ENCODE data around the gene ZNF266. TPM values are rescaled to one million over a fixed set of nuclear protein-coding genes. Genes with fewer than 3 reads are reported as not detected.

The ZNF266 gene
- total and polyA plus RNA-seq, 2 experiments from 2014 or later: 12.7 to 13.9 TPM

- TF ChIP-seq, protein P1, sequence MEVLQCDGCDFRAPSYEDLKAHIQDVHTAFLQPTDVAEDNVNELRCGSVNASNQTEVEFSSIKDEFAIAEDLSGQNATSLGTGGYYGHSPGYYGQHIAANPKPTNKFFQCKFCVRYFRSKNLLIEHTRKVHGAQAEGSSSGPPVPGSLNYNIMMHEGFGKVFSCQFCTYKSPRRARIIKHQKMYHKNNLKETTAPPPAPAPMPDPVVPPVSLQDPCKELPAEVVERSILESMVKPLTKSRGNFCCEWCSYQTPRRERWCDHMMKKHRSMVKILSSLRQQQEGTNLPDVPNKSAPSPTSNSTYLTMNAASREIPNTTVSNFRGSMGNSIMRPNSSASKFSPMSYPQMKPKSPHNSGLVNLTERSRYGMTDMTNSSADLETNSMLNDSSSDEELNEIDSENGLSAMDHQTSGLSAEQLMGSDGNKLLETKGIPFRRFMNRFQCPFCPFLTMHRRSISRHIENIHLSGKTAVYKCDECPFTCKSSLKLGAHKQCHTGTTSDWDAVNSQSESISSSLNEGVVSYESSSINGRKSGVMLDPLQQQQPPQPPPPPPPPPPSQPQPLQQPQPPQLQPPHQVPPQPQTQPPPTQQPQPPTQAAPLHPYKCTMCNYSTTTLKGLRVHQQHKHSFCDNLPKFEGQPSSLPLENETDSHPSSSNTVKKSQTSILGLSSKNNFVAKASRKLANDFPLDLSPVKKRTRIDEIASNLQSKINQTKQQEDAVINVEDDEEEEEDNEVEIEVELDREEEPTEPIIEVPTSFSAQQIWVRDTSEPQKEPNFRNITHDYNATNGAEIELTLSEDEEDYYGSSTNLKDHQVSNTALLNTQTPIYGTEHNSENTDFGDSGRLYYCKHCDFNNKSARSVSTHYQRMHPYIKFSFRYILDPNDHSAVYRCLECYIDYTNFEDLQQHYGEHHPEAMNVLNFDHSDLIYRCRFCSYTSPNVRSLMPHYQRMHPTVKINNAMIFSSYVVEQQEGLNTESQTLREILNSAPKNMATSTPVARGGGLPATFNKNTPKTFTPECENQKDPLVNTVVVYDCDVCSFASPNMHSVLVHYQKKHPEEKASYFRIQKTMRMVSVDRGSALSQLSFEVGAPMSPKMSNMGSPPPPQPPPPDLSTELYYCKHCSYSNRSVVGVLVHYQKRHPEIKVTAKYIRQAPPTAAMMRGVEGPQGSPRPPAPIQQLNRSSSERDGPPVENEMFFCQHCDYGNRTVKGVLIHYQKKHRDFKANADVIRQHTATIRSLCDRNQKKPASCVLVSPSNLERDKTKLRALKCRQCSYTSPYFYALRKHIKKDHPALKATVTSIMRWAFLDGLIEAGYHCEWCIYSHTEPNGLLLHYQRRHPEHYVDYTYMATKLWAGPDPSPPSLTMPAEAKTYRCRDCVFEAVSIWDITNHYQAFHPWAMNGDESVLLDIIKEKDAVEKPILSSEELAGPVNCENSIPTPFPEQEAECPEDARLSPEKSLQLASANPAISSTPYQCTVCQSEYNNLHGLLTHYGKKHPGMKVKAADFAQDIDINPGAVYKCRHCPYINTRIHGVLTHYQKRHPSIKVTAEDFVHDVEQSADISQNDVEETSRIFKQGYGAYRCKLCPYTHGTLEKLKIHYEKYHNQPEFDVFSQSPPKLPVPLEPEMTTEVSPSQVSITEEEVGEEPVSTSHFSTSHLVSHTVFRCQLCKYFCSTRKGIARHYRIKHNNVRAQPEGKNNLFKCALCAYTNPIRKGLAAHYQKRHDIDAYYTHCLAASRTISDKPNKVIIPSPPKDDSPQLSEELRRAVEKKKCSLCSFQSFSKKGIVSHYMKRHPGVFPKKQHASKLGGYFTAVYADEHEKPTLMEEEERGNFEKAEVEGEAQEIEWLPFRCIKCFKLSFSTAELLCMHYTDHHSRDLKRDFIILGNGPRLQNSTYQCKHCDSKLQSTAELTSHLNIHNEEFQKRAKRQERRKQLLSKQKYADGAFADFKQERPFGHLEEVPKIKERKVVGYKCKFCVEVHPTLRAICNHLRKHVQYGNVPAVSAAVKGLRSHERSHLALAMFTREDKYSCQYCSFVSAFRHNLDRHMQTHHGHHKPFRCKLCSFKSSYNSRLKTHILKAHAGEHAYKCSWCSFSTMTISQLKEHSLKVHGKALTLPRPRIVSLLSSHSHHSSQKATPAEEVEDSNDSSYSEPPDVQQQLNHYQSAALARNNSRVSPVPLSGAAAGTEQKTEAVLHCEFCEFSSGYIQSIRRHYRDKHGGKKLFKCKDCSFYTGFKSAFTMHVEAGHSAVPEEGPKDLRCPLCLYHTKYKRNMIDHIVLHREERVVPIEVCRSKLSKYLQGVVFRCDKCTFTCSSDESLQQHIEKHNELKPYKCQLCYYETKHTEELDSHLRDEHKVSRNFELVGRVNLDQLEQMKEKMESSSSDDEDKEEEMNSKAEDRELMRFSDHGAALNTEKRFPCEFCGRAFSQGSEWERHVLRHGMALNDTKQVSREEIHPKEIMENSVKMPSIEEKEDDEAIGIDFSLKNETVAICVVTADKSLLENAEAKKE (CRISPR knock-in tag; IDR thresholded peaks at IDR 0.05): no peak
- TF ChIP-seq EZH2phosphoT487 (IDR thresholded peaks at IDR 0.05; ENCODE audit: unreplicated experiment): no peak
Measured at GRCh38 chr19:9474975-9475374, 39.6 kb upstream of the ZNF266 start (continued).

DNA sequence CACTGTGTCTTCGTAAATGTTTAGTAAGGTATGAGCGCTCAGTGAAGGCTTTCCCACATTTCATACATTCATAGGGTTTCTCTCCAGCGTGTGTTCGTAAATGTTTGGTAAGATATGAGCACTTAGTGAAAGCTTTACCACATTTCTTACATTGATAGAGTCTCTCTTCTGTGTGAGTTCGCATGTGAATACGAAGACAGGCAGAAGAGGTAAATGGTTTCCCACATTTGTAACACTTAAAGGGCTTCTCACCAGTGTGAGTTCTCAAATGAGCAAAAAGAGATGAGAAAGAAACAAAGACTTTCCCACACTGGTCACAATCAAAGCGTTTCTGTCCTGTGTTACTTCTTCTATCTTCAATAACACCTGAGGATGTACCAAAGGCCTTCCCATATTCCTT lies 31.8 kb upstream of the ZNF266 start:
- Mint-ChIP-seq H3K27ac (no peak overlapping the region), H3K27me3 (ENCODE audit: insufficient read depth, low read depth, poor library complexity) (peaks cover 2% of the 10 kb centered on the region), H3K4me1 (no peaks in the 10 kb centered on the region), H3K9me3 (peaks cover 96% of the 10 kb centered on the region), H3K36me3 (ENCODE audit: low read depth) (peaks cover 33% of the 10 kb centered on the region; the same call in 2 of the 3 replicates), H3K4me3 (no peak overlapping the region)
- DNase-seq (ENCODE audit: low spot score) (no peak), ATAC-seq (no peak)
- H3K27me3 ChIP-seq (ENCODE audit: insufficient read depth): no peaks in the 10 kb centered on the region
- no peaks in the 10 kb centered on the region for H3K79me2 ChIP-seq (replicated peaks; ENCODE audit: insufficient read depth)
- no peak overlapping the region for H3K4me2 ChIP-seq
- no peaks in the 10 kb centered on the region for H4K20me1 ChIP-seq (replicated peaks; ENCODE audit: insufficient read depth)
- H3K4me1 ChIP-seq (ENCODE audit: insufficient read depth): no peaks in the 10 kb centered on the region
- no peaks in the 10 kb centered on the region for H3K9me2 ChIP-seq (ENCODE audit: insufficient read depth)
- no peak overlapping the region for H3K4me3 ChIP-seq
- no peaks in the 10 kb centered on the region for H3F3A ChIP-seq (replicated peaks; ENCODE audit: low read depth)
- H2AFZ ChIP-seq: no peak overlapping the region
- no peaks in the 10 kb centered on the region; the same call in 1 of the 2 replicates for H3K36me3 ChIP-seq (ENCODE audit: insufficient read depth)
- no peak for TF ChIP-seq JUNB (IDR thresholded peaks at IDR 0.05; ENCODE audit: unreplicated experiment)
- no peak for TF ChIP-seq ZNF114 (CRISPR knock-in tag; IDR thresholded peaks at IDR 0.05)
- no peak for TF ChIP-seq ZNF331 (CRISPR knock-in tag; IDR thresholded peaks at IDR 0.05; ENCODE audit: low read depth)
- H3K27ac ChIP-seq (ENCODE audit: low read depth): no peak overlapping the region

DNA sequence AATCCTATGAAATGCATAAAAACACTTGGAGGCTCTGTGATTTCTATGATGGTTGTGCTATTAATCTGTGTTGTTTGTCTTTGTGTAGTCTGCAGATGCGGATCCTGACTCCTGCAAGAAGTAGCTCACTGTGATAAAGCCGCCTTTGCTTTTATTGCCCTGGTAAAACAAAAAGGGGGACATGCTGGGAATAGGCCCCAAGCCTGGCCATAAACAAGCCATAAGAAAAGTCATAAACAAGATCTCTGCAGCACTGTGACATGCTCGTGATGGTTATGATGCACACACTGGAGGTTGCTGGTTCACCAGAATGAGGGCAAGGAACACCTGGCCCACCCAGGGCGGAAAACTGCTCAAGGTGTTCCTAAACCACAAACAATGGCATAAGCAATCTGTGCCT lies 26.6 kb upstream of the ZNF266 start:
- H2AFZ ChIP-seq: no peak overlapping the region
- TF ChIP-seq CREB1 (CRISPR knock-in tag; IDR thresholded peaks at IDR 0.05; ENCODE audit: low read depth) (no peak), JUNB (IDR thresholded peaks at IDR 0.05; ENCODE audit: unreplicated experiment) (no peak), STAT1 (IDR thresholded peaks at IDR 0.05; ENCODE audit: unreplicated experiment) (no peak), ETS1 (IDR thresholded peaks at IDR 0.05) (no peak), EZH2 (IDR thresholded peaks at IDR 0.05; ENCODE audit: low read depth, unreplicated experiment) (no peak), NANOG (IDR thresholded peaks at IDR 0.05; ENCODE audit: borderline replicate concordance) (no peak)
- TF ChIP-seq, protein P2, sequence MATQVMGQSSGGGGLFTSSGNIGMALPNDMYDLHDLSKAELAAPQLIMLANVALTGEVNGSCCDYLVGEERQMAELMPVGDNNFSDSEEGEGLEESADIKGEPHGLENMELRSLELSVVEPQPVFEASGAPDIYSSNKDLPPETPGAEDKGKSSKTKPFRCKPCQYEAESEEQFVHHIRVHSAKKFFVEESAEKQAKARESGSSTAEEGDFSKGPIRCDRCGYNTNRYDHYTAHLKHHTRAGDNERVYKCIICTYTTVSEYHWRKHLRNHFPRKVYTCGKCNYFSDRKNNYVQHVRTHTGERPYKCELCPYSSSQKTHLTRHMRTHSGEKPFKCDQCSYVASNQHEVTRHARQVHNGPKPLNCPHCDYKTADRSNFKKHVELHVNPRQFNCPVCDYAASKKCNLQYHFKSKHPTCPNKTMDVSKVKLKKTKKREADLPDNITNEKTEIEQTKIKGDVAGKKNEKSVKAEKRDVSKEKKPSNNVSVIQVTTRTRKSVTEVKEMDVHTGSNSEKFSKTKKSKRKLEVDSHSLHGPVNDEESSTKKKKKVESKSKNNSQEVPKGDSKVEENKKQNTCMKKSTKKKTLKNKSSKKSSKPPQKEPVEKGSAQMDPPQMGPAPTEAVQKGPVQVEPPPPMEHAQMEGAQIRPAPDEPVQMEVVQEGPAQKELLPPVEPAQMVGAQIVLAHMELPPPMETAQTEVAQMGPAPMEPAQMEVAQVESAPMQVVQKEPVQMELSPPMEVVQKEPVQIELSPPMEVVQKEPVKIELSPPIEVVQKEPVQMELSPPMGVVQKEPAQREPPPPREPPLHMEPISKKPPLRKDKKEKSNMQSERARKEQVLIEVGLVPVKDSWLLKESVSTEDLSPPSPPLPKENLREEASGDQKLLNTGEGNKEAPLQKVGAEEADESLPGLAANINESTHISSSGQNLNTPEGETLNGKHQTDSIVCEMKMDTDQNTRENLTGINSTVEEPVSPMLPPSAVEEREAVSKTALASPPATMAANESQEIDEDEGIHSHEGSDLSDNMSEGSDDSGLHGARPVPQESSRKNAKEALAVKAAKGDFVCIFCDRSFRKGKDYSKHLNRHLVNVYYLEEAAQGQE (IDR thresholded peaks at IDR 0.05; ENCODE audit: unreplicated experiment): no peak

More for the DNA sequence above, 26.6 kb upstream of the ZNF266 start:
- no peak overlapping the region for H3K4me3 Mint-ChIP-seq
- ATAC-seq (no peak), DNase-seq (ENCODE audit: low spot score) (no peak)
- peaks cover 19% of the 10 kb centered on the region for H3K36me3 Mint-ChIP-seq (ENCODE audit: low read depth)
- Histone ChIP-seq H3K4me1 (ENCODE audit: insufficient read depth) (no peaks in the 10 kb centered on the region), H3F3A (replicated peaks; ENCODE audit: low read depth) (no peaks in the 10 kb centered on the region), H3K79me2 (replicated peaks; ENCODE audit: insufficient read depth) (no peaks in the 10 kb centered on the region), H3K27me3 (ENCODE audit: insufficient read depth) (no peaks in the 10 kb centered on the region), H3K9me2 (ENCODE audit: insufficient read depth) (no peaks in the 10 kb centered on the region), H3K36me3 (ENCODE audit: insufficient read depth) (no peaks in the 10 kb centered on the region), H3K4me3 (no peak overlapping the region), H3K4me2 (no peak overlapping the region), H4K20me1 (replicated peaks; ENCODE audit: insufficient read depth) (no peaks in the 10 kb centered on the region), H3K27ac (ENCODE audit: low read depth) (no peak overlapping the region)
- no peaks in the 10 kb centered on the region for H3K4me1 Mint-ChIP-seq
- peaks cover 98% of the 10 kb centered on the region for H3K9me3 Mint-ChIP-seq
- no peak overlapping the region for H3K27ac Mint-ChIP-seq
- H3K27me3 Mint-ChIP-seq (ENCODE audit: insufficient read depth, low read depth, poor library complexity): peaks cover 2% of the 10 kb centered on the region

All from GM23338 (cell line).